ENCODE data around the gene GUCA1A.

DNA sequence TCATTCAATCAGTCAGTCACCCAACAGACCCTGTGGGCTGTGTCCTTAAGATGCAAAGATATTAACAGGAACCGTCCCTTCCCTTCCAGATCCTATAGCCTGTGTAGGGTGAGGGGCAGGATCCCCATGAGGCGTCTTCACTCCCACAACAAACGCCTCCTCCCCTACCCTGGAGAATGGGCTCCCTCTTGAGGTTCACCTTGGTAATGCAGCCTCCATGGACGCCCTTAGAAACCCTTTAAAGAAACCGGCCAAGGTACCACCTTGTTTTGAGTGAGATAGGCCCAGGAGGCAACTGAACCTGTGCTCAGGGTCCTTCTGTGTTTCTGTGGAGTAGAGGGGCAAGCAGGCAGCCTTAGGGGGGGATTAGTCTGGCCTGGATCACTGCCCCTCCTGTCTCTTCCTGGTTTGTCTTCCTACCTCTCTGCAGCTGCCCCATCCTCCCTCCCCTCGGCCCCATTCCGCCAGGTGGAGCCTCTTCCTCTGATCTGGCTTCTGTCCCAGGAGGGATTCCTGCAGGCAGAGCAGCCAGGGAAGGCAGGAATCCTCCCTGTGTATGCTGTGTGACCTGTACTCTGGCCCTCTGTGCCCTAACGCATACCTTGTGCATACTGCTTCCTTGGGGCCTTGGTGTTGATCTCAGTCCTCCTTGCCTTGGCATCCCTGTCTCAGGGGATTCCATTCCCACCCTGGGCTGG is 6.6 kb upstream of the GUCA1A start:
- TF ChIP-seq, protein P1, sequence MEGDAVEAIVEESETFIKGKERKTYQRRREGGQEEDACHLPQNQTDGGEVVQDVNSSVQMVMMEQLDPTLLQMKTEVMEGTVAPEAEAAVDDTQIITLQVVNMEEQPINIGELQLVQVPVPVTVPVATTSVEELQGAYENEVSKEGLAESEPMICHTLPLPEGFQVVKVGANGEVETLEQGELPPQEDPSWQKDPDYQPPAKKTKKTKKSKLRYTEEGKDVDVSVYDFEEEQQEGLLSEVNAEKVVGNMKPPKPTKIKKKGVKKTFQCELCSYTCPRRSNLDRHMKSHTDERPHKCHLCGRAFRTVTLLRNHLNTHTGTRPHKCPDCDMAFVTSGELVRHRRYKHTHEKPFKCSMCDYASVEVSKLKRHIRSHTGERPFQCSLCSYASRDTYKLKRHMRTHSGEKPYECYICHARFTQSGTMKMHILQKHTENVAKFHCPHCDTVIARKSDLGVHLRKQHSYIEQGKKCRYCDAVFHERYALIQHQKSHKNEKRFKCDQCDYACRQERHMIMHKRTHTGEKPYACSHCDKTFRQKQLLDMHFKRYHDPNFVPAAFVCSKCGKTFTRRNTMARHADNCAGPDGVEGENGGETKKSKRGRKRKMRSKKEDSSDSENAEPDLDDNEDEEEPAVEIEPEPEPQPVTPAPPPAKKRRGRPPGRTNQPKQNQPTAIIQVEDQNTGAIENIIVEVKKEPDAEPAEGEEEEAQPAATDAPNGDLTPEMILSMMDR (IDR thresholded peaks at IDR 0.05; ENCODE audit: insufficient read depth, low read length, poor library complexity, severe bottlenecking) = peak; percentile 96
- TF ChIP-seq EZH2phosphoT487 (conservative IDR thresholded peaks at IDR 0.05; ENCODE audit: low read length) = no peak

Measured in SU-DHL-6 (cell line).